ENCODE data around the gene SORCS2.

DNA sequence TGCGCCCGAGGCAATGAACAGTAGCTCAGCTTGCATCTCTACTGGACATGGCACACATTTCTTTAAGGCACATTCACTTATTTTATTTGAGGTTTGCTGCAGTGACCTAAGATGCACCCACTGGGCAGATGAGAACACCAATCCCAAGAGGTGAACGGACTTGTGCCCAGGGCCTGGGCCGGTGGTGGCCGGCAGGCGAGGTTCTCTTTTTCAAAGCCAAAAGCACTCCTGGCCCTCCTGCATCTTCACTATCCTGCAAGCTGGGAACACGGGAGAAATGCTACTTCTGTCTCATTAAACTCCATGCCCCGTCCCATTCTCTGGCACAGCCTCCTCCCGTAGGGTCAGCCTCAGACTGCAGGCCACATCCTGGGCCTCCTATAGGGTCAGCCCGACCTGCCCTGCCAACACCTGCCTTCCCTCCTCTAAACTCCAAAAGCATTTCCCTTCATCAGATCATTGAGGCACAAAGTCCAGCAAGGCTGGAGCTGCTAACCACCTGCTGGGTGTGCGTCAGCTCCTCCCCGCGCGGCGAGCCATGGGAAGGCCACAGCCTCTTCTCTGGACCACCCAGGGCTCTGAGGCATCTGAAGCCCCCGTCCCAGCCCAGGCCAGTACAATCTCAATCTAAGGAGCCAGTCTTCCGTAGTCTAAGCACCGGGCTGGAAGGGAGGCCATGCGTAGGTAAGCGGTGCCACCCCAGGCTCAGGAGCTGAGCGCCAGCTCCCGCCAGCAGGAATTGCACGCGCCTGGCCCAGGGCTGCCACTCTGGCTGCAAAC is 581.3 kb downstream of the SORCS2 start:
- TF ChIP-seq CREB1 (IDR thresholded peaks at IDR 0.05): no peak
- TF ChIP-seq, protein P1, sequence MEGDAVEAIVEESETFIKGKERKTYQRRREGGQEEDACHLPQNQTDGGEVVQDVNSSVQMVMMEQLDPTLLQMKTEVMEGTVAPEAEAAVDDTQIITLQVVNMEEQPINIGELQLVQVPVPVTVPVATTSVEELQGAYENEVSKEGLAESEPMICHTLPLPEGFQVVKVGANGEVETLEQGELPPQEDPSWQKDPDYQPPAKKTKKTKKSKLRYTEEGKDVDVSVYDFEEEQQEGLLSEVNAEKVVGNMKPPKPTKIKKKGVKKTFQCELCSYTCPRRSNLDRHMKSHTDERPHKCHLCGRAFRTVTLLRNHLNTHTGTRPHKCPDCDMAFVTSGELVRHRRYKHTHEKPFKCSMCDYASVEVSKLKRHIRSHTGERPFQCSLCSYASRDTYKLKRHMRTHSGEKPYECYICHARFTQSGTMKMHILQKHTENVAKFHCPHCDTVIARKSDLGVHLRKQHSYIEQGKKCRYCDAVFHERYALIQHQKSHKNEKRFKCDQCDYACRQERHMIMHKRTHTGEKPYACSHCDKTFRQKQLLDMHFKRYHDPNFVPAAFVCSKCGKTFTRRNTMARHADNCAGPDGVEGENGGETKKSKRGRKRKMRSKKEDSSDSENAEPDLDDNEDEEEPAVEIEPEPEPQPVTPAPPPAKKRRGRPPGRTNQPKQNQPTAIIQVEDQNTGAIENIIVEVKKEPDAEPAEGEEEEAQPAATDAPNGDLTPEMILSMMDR (IDR thresholded peaks at IDR 0.05; ENCODE audit: control extremely low read depth in 1 of 3, insufficient read depth in 1 of 3, low read depth in 1 of 3, low read length in 3 of 3): no peak
- no peak for TF ChIP-seq POLR2A (IDR thresholded peaks at IDR 0.05; ENCODE audit: control extremely low read depth in 1 of 2, low read depth in 2 of 2, low read length in 2 of 2)
- no peak for TF ChIP-seq SAP30 (IDR thresholded peaks at IDR 0.05; ENCODE audit: insufficient read depth, insufficient replicate concordance, low read length)
- TF ChIP-seq, protein P2, sequence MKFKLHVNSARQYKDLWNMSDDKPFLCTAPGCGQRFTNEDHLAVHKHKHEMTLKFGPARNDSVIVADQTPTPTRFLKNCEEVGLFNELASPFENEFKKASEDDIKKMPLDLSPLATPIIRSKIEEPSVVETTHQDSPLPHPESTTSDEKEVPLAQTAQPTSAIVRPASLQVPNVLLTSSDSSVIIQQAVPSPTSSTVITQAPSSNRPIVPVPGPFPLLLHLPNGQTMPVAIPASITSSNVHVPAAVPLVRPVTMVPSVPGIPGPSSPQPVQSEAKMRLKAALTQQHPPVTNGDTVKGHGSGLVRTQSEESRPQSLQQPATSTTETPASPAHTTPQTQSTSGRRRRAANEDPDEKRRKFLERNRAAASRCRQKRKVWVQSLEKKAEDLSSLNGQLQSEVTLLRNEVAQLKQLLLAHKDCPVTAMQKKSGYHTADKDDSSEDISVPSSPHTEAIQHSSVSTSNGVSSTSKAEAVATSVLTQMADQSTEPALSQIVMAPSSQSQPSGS (IDR thresholded peaks at IDR 0.05; ENCODE audit: low read length): no peak
- TF ChIP-seq MAFK (IDR thresholded peaks at IDR 0.05; ENCODE audit: low read depth, low read length): no peak
- TF ChIP-seq CHD1 (IDR thresholded peaks at IDR 0.05; ENCODE audit: low read depth, low read length): no peak
- TF ChIP-seq KDM1A (IDR thresholded peaks at IDR 0.05; ENCODE audit: borderline replicate concordance, low read length): no peak
- TF ChIP-seq, protein P3, sequence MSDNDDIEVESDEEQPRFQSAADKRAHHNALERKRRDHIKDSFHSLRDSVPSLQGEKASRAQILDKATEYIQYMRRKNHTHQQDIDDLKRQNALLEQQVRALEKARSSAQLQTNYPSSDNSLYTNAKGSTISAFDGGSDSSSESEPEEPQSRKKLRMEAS (IDR thresholded peaks at IDR 0.05): no peak
- TF ChIP-seq, protein P4, sequence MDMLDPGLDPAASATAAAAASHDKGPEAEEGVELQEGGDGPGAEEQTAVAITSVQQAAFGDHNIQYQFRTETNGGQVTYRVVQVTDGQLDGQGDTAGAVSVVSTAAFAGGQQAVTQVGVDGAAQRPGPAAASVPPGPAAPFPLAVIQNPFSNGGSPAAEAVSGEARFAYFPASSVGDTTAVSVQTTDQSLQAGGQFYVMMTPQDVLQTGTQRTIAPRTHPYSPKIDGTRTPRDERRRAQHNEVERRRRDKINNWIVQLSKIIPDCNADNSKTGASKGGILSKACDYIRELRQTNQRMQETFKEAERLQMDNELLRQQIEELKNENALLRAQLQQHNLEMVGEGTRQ (IDR thresholded peaks at IDR 0.05; ENCODE audit: low read length): no peak
- TF ChIP-seq CBX5 (IDR thresholded peaks at IDR 0.05; ENCODE audit: low read depth, low read length): no peak
- TF ChIP-seq CHD2 (IDR thresholded peaks at IDR 0.05; ENCODE audit: low read length): no peak
- no peak for TF ChIP-seq NANOG (IDR thresholded peaks at IDR 0.05; ENCODE audit: insufficient read depth, low read depth, low read length, poor library complexity, severe bottlenecking)
